ENCODE results near the gene CASP9. TPM values are rescaled to one million over a fixed set of nuclear protein-coding genes. Genes with fewer than 3 reads are reported as not detected.

The CASP9 gene
- total RNA-seq, 1 experiment from 2014 or later = 15.9 TPM

DNA sequence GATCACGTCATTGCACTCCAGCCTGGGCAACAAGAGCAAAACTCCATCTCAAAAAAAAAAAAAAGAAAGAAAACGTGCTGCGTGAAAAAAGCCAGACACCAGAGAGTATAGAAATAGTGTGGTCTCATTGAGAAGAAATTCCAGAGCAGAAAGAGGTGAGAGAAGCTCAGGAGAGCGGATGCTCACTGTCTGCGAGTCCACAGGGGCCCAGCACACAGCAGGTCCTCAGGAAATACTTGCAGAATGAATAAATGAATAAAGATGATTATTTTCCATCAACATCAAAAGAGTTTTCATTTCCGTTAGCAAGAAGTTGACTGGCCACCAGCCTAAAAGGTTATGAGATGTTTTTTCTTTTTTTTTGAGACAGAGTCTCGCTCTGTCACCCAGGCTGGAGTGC lies 14.4 kb downstream of the CASP9 start:
- no peaks in the 10 kb centered on the region for H3K27me3 Mint-ChIP-seq (ENCODE audit: low read depth)
- TF ChIP-seq, protein P1, sequence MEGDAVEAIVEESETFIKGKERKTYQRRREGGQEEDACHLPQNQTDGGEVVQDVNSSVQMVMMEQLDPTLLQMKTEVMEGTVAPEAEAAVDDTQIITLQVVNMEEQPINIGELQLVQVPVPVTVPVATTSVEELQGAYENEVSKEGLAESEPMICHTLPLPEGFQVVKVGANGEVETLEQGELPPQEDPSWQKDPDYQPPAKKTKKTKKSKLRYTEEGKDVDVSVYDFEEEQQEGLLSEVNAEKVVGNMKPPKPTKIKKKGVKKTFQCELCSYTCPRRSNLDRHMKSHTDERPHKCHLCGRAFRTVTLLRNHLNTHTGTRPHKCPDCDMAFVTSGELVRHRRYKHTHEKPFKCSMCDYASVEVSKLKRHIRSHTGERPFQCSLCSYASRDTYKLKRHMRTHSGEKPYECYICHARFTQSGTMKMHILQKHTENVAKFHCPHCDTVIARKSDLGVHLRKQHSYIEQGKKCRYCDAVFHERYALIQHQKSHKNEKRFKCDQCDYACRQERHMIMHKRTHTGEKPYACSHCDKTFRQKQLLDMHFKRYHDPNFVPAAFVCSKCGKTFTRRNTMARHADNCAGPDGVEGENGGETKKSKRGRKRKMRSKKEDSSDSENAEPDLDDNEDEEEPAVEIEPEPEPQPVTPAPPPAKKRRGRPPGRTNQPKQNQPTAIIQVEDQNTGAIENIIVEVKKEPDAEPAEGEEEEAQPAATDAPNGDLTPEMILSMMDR (conservative IDR thresholded peaks at IDR 0.05) = no peak
- Histone ChIP-seq H2BK12ac (ENCODE audit: insufficient read length, low read depth, low read length) (no peak overlapping the region), H3K9me3 (ENCODE audit: control insufficient read depth, low read depth, low read length) (no peaks in the 10 kb centered on the region), H3K56ac (ENCODE audit: insufficient read length, low read depth, low read length) (no peak overlapping the region), H2BK15ac (ENCODE audit: low read depth, low read length) (no peak overlapping the region), H4K91ac (ENCODE audit: insufficient read length, low read depth, low read length) (no peak overlapping the region), H3K14ac (ENCODE audit: insufficient read depth, low read length) (no peak overlapping the region), H3K79me1 (ENCODE audit: insufficient read depth, low read depth, low read length, poor library complexity, severe bottlenecking) (no peaks in the 10 kb centered on the region), H3K4me1 (ENCODE audit: insufficient read depth, low read length) (peaks cover 11% of the 10 kb centered on the region; the same call in 1 of the 2 replicates), H4K20me1 (ENCODE audit: control insufficient read depth, insufficient read depth, insufficient read length) (no peaks in the 10 kb centered on the region), H2BK20ac (ENCODE audit: low read depth, low read length, poor library complexity, severe bottlenecking) (no peak overlapping the region), H2AFZ (ENCODE audit: low read length) (no peak overlapping the region), H3K4me2 (ENCODE audit: insufficient read depth, insufficient read length, low read length) (no peak overlapping the region), H4K8ac (replicated peaks; ENCODE audit: insufficient read length, low read depth, low read length) (no peak overlapping the region), H2BK5ac (ENCODE audit: insufficient read length, low read length) (no peak overlapping the region), H3K23ac (ENCODE audit: insufficient read length, low read depth, low read length) (no peak overlapping the region), H2AK5ac (ENCODE audit: insufficient read length, low read length) (no peak overlapping the region), H3K79me2 (ENCODE audit: insufficient read depth, low read length) (no peaks in the 10 kb centered on the region), H3T11ph (ENCODE audit: low read length) (no peak overlapping the region), H3K27ac (ENCODE audit: insufficient read length, low read depth, low read length) (peak overlapping the region; percentile 80), H3K27me3 (ENCODE audit: insufficient read depth, low read length) (no peaks in the 10 kb centered on the region), H3K4ac (ENCODE audit: low read depth, low read length) (no peak overlapping the region), H3K9ac (ENCODE audit: extremely low read depth, insufficient read length, low read length) (no peak overlapping the region), H3K18ac (ENCODE audit: insufficient read length, low read depth, low read length) (no peak overlapping the region), H4K5ac (ENCODE audit: insufficient read length, low read depth, low read length) (no peak overlapping the region), H2BK120ac (ENCODE audit: low read depth, low read length, poor library complexity, severe bottlenecking) (no peak overlapping the region), H3K23me2 (ENCODE audit: insufficient read length, low read depth, low read length, poor library complexity, severe bottlenecking) (no peaks in the 10 kb centered on the region)
- no peak for DNase-seq
- WGBS (ENCODE audit: extremely low coverage, insufficient read length, low lambda C conversion rate) = no CpG with 5 or more reads among the region's 7 CpGs
- peak overlapping the region; percentile 85 to 99 (median 89); a peak in 6 of 7 replicates for H3K27ac Mint-ChIP-seq
- H3K9me3 Mint-ChIP-seq = no peaks in the 10 kb centered on the region
- H3K36me3 Mint-ChIP-seq (ENCODE audit: insufficient read depth in 1 of 3, low read depth in 3 of 3) = peaks cover 6 to 29% (median 12%) of the 10 kb centered on the region in 3 experiments; a peak in 6 of 7 replicates
- peaks cover 35 to 52% of the 10 kb centered on the region in 2 experiments for H3K4me1 Mint-ChIP-seq
- peak overlapping the region in 1 of 2 experiments; percentile 22; a peak in 1 of 5 replicates for H3K4me3 Mint-ChIP-seq
